Endothelial cell (in vitro differentiated cells): Measurements from ENCODE around the gene NIPAL1. TPM values are rescaled to one million over a fixed set of nuclear protein-coding genes. Genes with fewer than 3 reads are reported as not detected.
"Not testable (repeated sequence)": the region's sequence is repeated elsewhere in the genome, so short reads cannot be mapped to it uniquely, and the experiment has no call there.

Source experiments
- DNase-seq: peaks from one replicate; pipeline ENCODE4 v3.0.0; 2021; ENCODE audit warnings: low spot score
- H3K27ac Mint-ChIP-seq: one replicate; pipeline ENCODE4 v1.8.0; 2021; ENCODE audit warnings: mixed read lengths, inconsistent platforms; ENCODE audit not compliant: unreplicated experiment
- H3K27me3 Mint-ChIP-seq: one replicate; pipeline ENCODE4 v1.8.0; 2021; ENCODE audit warnings: mild to moderate bottlenecking, moderate library complexity, mixed read lengths, inconsistent platforms; ENCODE audit not compliant: unreplicated experiment
- H3K36me3 Mint-ChIP-seq: one replicate; pipeline ENCODE4 v1.8.0; 2021; ENCODE audit warnings: mild to moderate bottlenecking, low read depth, mixed read lengths, inconsistent platforms; ENCODE audit not compliant: unreplicated experiment
- H3K4me1 Mint-ChIP-seq: one replicate; pipeline ENCODE4 v1.8.0; 2021; ENCODE audit warnings: mild to moderate bottlenecking, mixed read lengths, inconsistent platforms; ENCODE audit not compliant: unreplicated experiment
- H3K4me3 Mint-ChIP-seq: one replicate; pipeline ENCODE4 v1.8.0; 2021; ENCODE audit warnings: mild to moderate bottlenecking, mixed read lengths, inconsistent platforms; ENCODE audit not compliant: unreplicated experiment
- H3K9me3 Mint-ChIP-seq: one replicate; pipeline ENCODE4 v1.8.0; 2021; ENCODE audit warnings: mixed read lengths, inconsistent platforms; ENCODE audit not compliant: unreplicated experiment
- total RNA-seq: library from RNA; stranded (reverse); fragmentation: NEBNext Ultra II Directional; extraction: Animal tissue kit (Norgen Biotek cat#: 25700); gene quantifications from one replicate; pipeline ENCODE4 v1.2.1, GENCODE V29; 2021; ENCODE audit not compliant: unreplicated experiment
- TF ChIP-seq, protein P1 (sequence below): fragments of 200-600 bp; sonication (generic); IDR thresholded peaks from one replicate; pipeline ENCODE4 v1.5.0; 2021; ENCODE audit warnings: antibody characterized with exemption; ENCODE audit not compliant: unreplicated experiment

The NIPAL1 gene
- total RNA-seq, 1 donor from 2014 or later, result 2.0 TPM

GRCh38 chr4:48008021-48008596, 8.5 kb upstream of the NIPAL1 start:
- Mint-ChIP-seq H3K27me3 (no peaks in the 10 kb centered on the region), H3K36me3 (peaks cover 5% of the 10 kb centered on the region), H3K27ac (no peak overlapping the region), H3K4me1 (no peaks in the 10 kb centered on the region), H3K9me3 (peaks cover 27% of the 10 kb centered on the region), H3K4me3 (no peak overlapping the region)
- TF ChIP-seq, protein P1, sequence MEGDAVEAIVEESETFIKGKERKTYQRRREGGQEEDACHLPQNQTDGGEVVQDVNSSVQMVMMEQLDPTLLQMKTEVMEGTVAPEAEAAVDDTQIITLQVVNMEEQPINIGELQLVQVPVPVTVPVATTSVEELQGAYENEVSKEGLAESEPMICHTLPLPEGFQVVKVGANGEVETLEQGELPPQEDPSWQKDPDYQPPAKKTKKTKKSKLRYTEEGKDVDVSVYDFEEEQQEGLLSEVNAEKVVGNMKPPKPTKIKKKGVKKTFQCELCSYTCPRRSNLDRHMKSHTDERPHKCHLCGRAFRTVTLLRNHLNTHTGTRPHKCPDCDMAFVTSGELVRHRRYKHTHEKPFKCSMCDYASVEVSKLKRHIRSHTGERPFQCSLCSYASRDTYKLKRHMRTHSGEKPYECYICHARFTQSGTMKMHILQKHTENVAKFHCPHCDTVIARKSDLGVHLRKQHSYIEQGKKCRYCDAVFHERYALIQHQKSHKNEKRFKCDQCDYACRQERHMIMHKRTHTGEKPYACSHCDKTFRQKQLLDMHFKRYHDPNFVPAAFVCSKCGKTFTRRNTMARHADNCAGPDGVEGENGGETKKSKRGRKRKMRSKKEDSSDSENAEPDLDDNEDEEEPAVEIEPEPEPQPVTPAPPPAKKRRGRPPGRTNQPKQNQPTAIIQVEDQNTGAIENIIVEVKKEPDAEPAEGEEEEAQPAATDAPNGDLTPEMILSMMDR, result no peak
- DNase-seq, result no peak

- not testable (repeated sequence) for DNase-seq, H3K27me3 Mint-ChIP-seq, H3K36me3 Mint-ChIP-seq, H3K4me1 Mint-ChIP-seq, H3K4me3 Mint-ChIP-seq, H3K27ac Mint-ChIP-seq
- H3K9me3 Mint-ChIP-seq, result peaks cover 20% of the 10 kb centered on the region
These were observed 5.7 kb upstream of the NIPAL1 start for GRCh38 chr4:48010906-48011305.

DNA sequence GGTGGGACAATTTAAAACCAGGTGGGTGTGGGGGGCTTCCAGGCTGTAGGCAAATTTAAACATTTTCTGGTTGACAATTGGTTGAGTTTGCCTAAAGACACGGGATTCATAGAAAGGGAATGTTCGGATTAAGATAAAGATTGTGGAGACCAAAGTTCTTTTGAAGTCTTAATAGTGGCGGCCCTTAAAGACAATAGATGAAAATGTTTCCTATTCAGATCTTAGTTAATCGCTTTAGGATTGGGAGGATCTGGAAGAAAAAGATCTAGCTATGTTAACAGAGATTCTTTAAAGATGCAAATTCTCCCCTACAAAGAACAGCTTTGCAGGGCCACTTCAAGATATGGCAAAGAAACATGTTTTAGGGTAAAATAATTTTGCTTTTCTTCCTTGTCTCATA, 4.8 kb upstream of the NIPAL1 start:
- Mint-ChIP-seq H3K4me3 (no peak overlapping the region), H3K4me1 (peaks cover 3% of the 10 kb centered on the region), H3K9me3 (peaks cover 17% of the 10 kb centered on the region), H3K27ac (no peak overlapping the region), H3K36me3 (peaks cover 8% of the 10 kb centered on the region), H3K27me3 (peaks cover 3% of the 10 kb centered on the region)
- TF ChIP-seq, protein P1, result no peak
- no peak for DNase-seq

DNA sequence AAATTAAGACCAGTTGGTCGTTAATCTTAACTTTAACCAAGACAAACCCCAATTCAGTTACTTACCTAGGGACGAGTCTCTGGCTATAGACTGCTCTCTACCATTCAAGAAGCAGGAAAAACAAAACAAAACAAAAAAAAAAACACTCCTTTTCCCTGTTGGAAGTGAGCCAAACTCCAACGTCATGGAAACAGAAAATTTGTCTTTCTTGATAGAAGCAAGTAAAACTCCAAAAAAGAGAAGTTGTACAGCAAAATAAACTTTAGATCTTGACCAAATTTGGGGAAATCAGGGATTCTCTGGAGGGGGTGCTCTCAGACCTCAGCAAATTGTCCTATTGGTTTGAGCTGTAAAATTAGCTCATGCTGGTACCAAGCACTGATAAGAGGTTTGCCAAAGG, 3.7 kb upstream of the NIPAL1 start:
- H3K9me3 Mint-ChIP-seq, result peaks cover 15% of the 10 kb centered on the region
- no peak for DNase-seq
- H3K4me1 Mint-ChIP-seq, result peaks cover 3% of the 10 kb centered on the region
- no peak overlapping the region for H3K27ac Mint-ChIP-seq
- peaks cover 3% of the 10 kb centered on the region for H3K27me3 Mint-ChIP-seq
- H3K36me3 Mint-ChIP-seq, result peaks cover 8% of the 10 kb centered on the region
- no peak overlapping the region for H3K4me3 Mint-ChIP-seq
- TF ChIP-seq, protein P1, result no peak

GRCh38 chr4:48015216-48015615, 1.4 kb upstream of the NIPAL1 start:
- Mint-ChIP-seq H3K4me1 (peaks cover 3% of the 10 kb centered on the region), H3K4me3 (no peak overlapping the region), H3K9me3 (peaks cover 15% of the 10 kb centered on the region), H3K27ac (no peak overlapping the region), H3K27me3 (peaks cover 3% of the 10 kb centered on the region), H3K36me3 (peaks cover 8% of the 10 kb centered on the region)
- TF ChIP-seq, protein P1, result no peak
- DNase-seq, result no peak
